WTC11 (cell line): ENCODE data around the gene RAX2.

ENCODE experiments used
- ARID4B ChIP-seq: sonication (generic); formaldehyde crosslinking; IDR thresholded peaks from 2 replicates; pipeline ENCODE4 v1.8.0; 2023; ENCODE audit warnings: missing genetic modification reagents, mild to moderate bottlenecking, borderline replicate concordance
- CDX4 ChIP-seq: fragments of 250-450 bp; sonication (Bioruptor Pico); IDR thresholded peaks from 2 replicates; pipeline ENCODE4 v1.9.0; 2021; ENCODE audit warnings: moderate library complexity, mild to moderate bottlenecking, inconsistent platforms, borderline replicate concordance
- CTCF ChIP-seq: fragments of 200-600 bp; IDR thresholded peaks from 2 replicates; pipeline ENCODE4 v1.8.0; 2022; ENCODE audit warnings: antibody characterized with exemption
- ERG ChIP-seq: fragments of 250-450 bp; sonication (Bioruptor Pico); IDR thresholded peaks from 2 replicates; pipeline ENCODE4 v1.8.0; 2021; ENCODE audit warnings: mild to moderate bottlenecking
- ESRRA ChIP-seq: sonication (generic); formaldehyde crosslinking; IDR thresholded peaks from 2 replicates; pipeline ENCODE4 v1.8.1; 2022; ENCODE audit warnings: mild to moderate bottlenecking, missing genetic modification reagents, borderline replicate concordance
- MAX ChIP-seq: sonication (generic); formaldehyde crosslinking; IDR thresholded peaks from 2 replicates; pipeline ENCODE4 v1.8.0; 2022; ENCODE audit warnings: mild to moderate bottlenecking, missing genetic modification reagents
- MLX ChIP-seq: sonication (generic); formaldehyde crosslinking; IDR thresholded peaks from 2 replicates; pipeline ENCODE4 v1.8.1; 2023; ENCODE audit warnings: mild to moderate bottlenecking, missing genetic modification reagents, moderate library complexity
- MXD4 ChIP-seq: fragments of 250-450 bp; sonication (Bioruptor Pico); IDR thresholded peaks from 2 replicates; pipeline ENCODE4 v1.8.0; 2021; ENCODE audit warnings: mild to moderate bottlenecking, moderate library complexity, borderline replicate concordance
- MYBL2 ChIP-seq: sonication (generic); formaldehyde crosslinking; IDR thresholded peaks from 2 replicates; pipeline ENCODE4 v1.8.1; 2023; ENCODE audit warnings: mild to moderate bottlenecking, moderate library complexity, missing genetic modification reagents
- NFYB ChIP-seq: sonication (generic); formaldehyde crosslinking; conservative IDR thresholded peaks from 2 replicates; pipeline ENCODE4 v1.8.0; 2022; ENCODE audit warnings: low read depth, missing genetic modification reagents
- ZBTB21 ChIP-seq: sonication (generic); formaldehyde crosslinking; IDR thresholded peaks from 2 replicates; pipeline ENCODE4 v1.8.1; 2023; ENCODE audit warnings: mild to moderate bottlenecking, missing genetic modification reagents, borderline replicate concordance
- ZNF138 ChIP-seq: sonication (generic); formaldehyde crosslinking; conservative IDR thresholded peaks from 2 replicates; pipeline ENCODE4 v1.8.1; 2022; ENCODE audit warnings: mild to moderate bottlenecking, moderate library complexity, missing genetic modification reagents
- ZNF232 ChIP-seq: sonication (generic); formaldehyde crosslinking; IDR thresholded peaks from 2 replicates; pipeline ENCODE4 v1.8.0; 2022; ENCODE audit warnings: mild to moderate bottlenecking, missing genetic modification reagents

- TF ChIP-seq CTCF (no peak), ZNF138 (no peak), NFYB (no peak), MYBL2 (no peak), ERG (CRISPR knock-in tag) (no peak), ZNF232 (no peak), CDX4 (CRISPR knock-in tag) (no peak), ZBTB21 (CRISPR knock-in tag) (no peak), ESRRA (CRISPR knock-in tag) (no peak), MAX (CRISPR knock-in tag) (no peak), MXD4 (no peak), ARID4B (CRISPR knock-in tag) (no peak), MLX (no peak)
These were observed 775 bp downstream of the RAX2 start for GRCh38 chr19:3771000-3771905.
